Tibial nerve (tissue), 4 donors: ENCODE results near the gene ZNF185.

Experiments
- EP300 ChIP-seq, 2 donors: sonication (generic); formaldehyde crosslinking; IDR thresholded peaks; one replicate each; pipeline ENCODE4 v1.6.1; 2017; ENCODE audit warnings: antibody characterized with exemption in 2 of 2, mild to moderate bottlenecking in 1 of 2
- TF ChIP-seq, protein P1 (sequence below), 5 experiments: fragments of 200-600 bp in 3 of 5; fragments of 450-650 bp in 2 of 5; sonication (generic) in 3 of 5; IDR thresholded peaks; one replicate each; pipeline ENCODE4 v1.5.1; 2016 to 2019; ENCODE audit warnings: antibody characterized with exemption in 5 of 5, mild to moderate bottlenecking in 3 of 5, moderate library complexity in 2 of 5

DNA sequence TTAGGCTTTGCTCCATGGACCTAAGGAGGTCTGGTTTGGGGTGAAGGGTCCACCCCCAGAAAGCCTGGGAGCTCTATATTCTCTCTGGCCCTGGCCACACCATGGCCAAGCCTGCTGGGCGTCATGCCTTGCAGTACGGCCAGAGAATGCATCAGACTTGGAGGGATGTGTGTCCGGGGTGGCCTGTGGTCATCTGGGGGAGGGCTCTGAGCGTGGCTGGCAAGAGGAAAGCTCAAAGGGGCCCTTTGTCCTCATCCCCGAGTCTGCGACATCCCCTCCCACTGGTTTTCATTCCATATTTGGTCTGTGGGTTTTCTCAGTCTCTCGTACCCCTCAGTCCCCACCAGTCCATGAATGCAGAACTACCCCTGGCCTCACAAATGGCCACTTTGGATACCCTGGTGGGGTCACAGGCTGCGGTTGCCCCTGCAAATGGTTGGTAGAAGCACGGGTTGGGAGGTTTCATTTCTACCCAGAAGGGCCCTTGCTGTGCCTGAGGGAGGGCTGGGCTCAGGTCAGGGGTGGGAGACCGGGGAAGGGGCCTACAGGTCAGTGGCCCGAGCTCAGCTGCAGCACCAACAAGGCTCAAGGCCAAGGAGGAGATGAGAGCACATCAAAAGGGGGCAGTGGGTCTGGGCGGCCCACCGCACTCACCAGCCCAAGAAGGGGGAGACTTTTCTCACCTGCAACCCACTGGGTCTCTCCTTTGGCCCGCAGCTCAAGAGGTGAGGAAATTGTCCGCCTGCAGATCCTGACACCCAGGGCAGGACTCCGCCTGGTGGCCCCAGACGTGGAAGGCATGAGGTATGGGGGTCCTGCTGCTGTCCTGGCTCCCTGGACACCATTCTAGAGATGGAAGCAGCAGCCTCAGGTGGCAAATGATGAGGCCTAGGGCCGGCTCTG, 30.2 kb downstream of the ZNF185 start:
- no peak for TF ChIP-seq EP300 (IDR thresholded peaks at IDR 0.05)
- TF ChIP-seq, protein P1, sequence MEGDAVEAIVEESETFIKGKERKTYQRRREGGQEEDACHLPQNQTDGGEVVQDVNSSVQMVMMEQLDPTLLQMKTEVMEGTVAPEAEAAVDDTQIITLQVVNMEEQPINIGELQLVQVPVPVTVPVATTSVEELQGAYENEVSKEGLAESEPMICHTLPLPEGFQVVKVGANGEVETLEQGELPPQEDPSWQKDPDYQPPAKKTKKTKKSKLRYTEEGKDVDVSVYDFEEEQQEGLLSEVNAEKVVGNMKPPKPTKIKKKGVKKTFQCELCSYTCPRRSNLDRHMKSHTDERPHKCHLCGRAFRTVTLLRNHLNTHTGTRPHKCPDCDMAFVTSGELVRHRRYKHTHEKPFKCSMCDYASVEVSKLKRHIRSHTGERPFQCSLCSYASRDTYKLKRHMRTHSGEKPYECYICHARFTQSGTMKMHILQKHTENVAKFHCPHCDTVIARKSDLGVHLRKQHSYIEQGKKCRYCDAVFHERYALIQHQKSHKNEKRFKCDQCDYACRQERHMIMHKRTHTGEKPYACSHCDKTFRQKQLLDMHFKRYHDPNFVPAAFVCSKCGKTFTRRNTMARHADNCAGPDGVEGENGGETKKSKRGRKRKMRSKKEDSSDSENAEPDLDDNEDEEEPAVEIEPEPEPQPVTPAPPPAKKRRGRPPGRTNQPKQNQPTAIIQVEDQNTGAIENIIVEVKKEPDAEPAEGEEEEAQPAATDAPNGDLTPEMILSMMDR (IDR thresholded peaks at IDR 0.05), result no peak
